HepG2 (cell line): ENCODE measurements around the gene PGC. TPM values are rescaled to one million over a fixed set of nuclear protein-coding genes. Genes with fewer than 3 reads are reported as not detected.
A peak's percentile ranks its signal among the peaks of the same experiment; 100 is the strongest.

Experiments
- CBX5 ChIP-seq: sonication (generic); formaldehyde crosslinking; IDR thresholded peaks from 2 replicates; pipeline ENCODE4 v1.4.0; 2020; ENCODE audit warnings: missing genetic modification reagents, borderline replicate concordance
- HOXA7 ChIP-seq: sonication (generic); formaldehyde crosslinking; IDR thresholded peaks from 2 replicates; pipeline ENCODE4 v1.8.1; 2022; ENCODE audit warnings: mild to moderate bottlenecking, missing genetic modification reagents, moderate library complexity
- KMT2B ChIP-seq: IDR thresholded peaks from 2 replicates; pipeline ENCODE4 v1.6.1; 2016; ENCODE audit warnings: missing genetic modification reagents, missing compliant biosample characterization
- MTERF4 ChIP-seq: sonication (generic); formaldehyde crosslinking; IDR thresholded peaks from 2 replicates; pipeline ENCODE4 v1.8.0; 2023; ENCODE audit warnings: mild to moderate bottlenecking, missing genetic modification reagents
- NCOA2 ChIP-seq: sonication (generic); formaldehyde crosslinking; IDR thresholded peaks from 2 replicates; pipeline ENCODE4 v1.8.0; 2022; ENCODE audit warnings: inconsistent platforms
- SMARCE1 ChIP-seq: fragments of 450-650 bp; IDR thresholded peaks from 2 replicates; pipeline ENCODE4 v1.6.1; 2017; ENCODE audit warnings: borderline replicate concordance
- TBX2 ChIP-seq: sonication (generic); formaldehyde crosslinking; IDR thresholded peaks from 2 replicates; pipeline ENCODE4 v1.5.0; 2020; ENCODE audit warnings: missing genetic modification reagents, mild to moderate bottlenecking, borderline replicate concordance
- ZFP62 ChIP-seq: sonication (generic); formaldehyde crosslinking; IDR thresholded peaks from 2 replicates; pipeline ENCODE4 v1.4.0; 2020; ENCODE audit warnings: missing genetic modification reagents
- ZMYM3 ChIP-seq: sonication (generic); formaldehyde crosslinking; IDR thresholded peaks from 2 replicates; pipeline ENCODE4 v1.5.1; 2020; ENCODE audit warnings: mild to moderate bottlenecking, missing genetic modification reagents
- ZNF180 ChIP-seq: sonication (generic); formaldehyde crosslinking; IDR thresholded peaks from 2 replicates; pipeline ENCODE4 v1.4.0; 2020; ENCODE audit warnings: low read depth, missing genetic modification reagents, borderline replicate concordance
- ZNF530 ChIP-seq: sonication (generic); formaldehyde crosslinking; IDR thresholded peaks from 2 replicates; pipeline ENCODE4 v1.5.0; 2020; ENCODE audit warnings: low read depth, mild to moderate bottlenecking, missing genetic modification reagents
- ZNF558 ChIP-seq: sonication (generic); formaldehyde crosslinking; IDR thresholded peaks from 2 replicates; pipeline ENCODE4 v1.9.0; 2022; ENCODE audit warnings: mild to moderate bottlenecking, missing genetic modification reagents, borderline replicate concordance
- ZNF605 ChIP-seq: sonication (generic); formaldehyde crosslinking; IDR thresholded peaks from 2 replicates; pipeline ENCODE4 v1.8.0; 2022; ENCODE audit warnings: mild to moderate bottlenecking, missing genetic modification reagents
- ZNF776 ChIP-seq: sonication (generic); formaldehyde crosslinking; IDR thresholded peaks from 2 replicates; pipeline ENCODE4 v1.4.0; 2020; ENCODE audit warnings: mild to moderate bottlenecking, missing genetic modification reagents
- polyA plus RNA-seq, 8 experiments: library from polyadenylated mRNA; depleted of rRNA in 3 of 8; stranded (reverse) in 7 of 8; unstranded in 1 of 8; fragments of >200 nt; fragmentation: Illumina TruSeq in 4 of 8; extraction: Trizol in 4 of 8; gene quantifications; 2 replicates each; pipeline versions ENCODE4 v1.2.1 to v1.2.3, GENCODE V29; 2011 to 2016; ENCODE audit warnings: low read depth in 4 of 8, missing spikeins in 1 of 8, mixed read lengths in 1 of 8; ENCODE audit not compliant: insufficient read depth in 1 of 8
- total RNA-seq, 5 experiments: library from RNA; depleted of rRNA; stranded (reverse); fragments of >200 nt; fragmentation: Illumina TruSeq; extraction: Trizol; gene quantifications; 2 replicates each; pipeline ENCODE4 v1.2.3, GENCODE V29; 2016; ENCODE audit warnings: low read depth in 1 of 5
- TF ChIP-seq, protein P1 (sequence below): sonication (generic); formaldehyde crosslinking; IDR thresholded peaks from 2 replicates; pipeline ENCODE4 v1.4.0; 2020; ENCODE audit warnings: missing genetic modification reagents
- TF ChIP-seq, protein P2 (sequence below): sonication (generic); formaldehyde crosslinking; IDR thresholded peaks from 2 replicates; pipeline ENCODE4 v1.5.1; 2020; ENCODE audit warnings: mild to moderate bottlenecking, missing genetic modification reagents, moderate library complexity
- TF ChIP-seq, protein P3 (sequence below): sonication (generic); formaldehyde crosslinking; IDR thresholded peaks from 2 replicates; pipeline ENCODE4 v1.4.0; 2020; ENCODE audit warnings: missing genetic modification reagents, mild to moderate bottlenecking, borderline replicate concordance

The PGC gene
- total and polyA plus RNA-seq, 2 of the 13 experiments (the other 11 are each of a cell fraction or from before 2014, with no cell fraction given), result 426 to 502 TPM

- TF ChIP-seq NCOA2 (CRISPR knock-in tag) (no peak), ZMYM3 (CRISPR knock-in tag) (no peak), ZNF605 (CRISPR knock-in tag) (0 out of 2 replicates have a peak, but pooled peaks have one; percentile 22), TBX2 (CRISPR knock-in tag) (peak; percentile 21; the same call in 1 of the 2 replicates), ZNF558 (CRISPR knock-in tag) (0 out of 2 replicates have a peak, but pooled peaks have one; percentile 5), HOXA7 (no peak), SMARCE1 (no peak), MTERF4 (CRISPR knock-in tag) (peak; percentile 50; the same call in 1 of the 2 replicates), ZNF530 (CRISPR knock-in tag) (no peak), ZNF180 (no peak), ZNF776 (CRISPR knock-in tag) (no peak), KMT2B (CRISPR knock-in tag) (no peak), CBX5 (CRISPR knock-in tag) (no peak), ZFP62 (CRISPR knock-in tag) (no peak)
- TF ChIP-seq, protein P1, sequence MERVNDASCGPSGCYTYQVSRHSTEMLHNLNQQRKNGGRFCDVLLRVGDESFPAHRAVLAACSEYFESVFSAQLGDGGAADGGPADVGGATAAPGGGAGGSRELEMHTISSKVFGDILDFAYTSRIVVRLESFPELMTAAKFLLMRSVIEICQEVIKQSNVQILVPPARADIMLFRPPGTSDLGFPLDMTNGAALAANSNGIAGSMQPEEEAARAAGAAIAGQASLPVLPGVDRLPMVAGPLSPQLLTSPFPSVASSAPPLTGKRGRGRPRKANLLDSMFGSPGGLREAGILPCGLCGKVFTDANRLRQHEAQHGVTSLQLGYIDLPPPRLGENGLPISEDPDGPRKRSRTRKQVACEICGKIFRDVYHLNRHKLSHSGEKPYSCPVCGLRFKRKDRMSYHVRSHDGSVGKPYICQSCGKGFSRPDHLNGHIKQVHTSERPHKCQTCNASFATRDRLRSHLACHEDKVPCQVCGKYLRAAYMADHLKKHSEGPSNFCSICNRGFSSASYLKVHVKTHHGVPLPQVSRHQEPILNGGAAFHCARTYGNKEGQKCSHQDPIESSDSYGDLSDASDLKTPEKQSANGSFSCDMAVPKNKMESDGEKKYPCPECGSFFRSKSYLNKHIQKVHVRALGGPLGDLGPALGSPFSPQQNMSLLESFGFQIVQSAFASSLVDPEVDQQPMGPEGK (CRISPR knock-in tag), result peak; percentile 77
- TF ChIP-seq, protein P2, sequence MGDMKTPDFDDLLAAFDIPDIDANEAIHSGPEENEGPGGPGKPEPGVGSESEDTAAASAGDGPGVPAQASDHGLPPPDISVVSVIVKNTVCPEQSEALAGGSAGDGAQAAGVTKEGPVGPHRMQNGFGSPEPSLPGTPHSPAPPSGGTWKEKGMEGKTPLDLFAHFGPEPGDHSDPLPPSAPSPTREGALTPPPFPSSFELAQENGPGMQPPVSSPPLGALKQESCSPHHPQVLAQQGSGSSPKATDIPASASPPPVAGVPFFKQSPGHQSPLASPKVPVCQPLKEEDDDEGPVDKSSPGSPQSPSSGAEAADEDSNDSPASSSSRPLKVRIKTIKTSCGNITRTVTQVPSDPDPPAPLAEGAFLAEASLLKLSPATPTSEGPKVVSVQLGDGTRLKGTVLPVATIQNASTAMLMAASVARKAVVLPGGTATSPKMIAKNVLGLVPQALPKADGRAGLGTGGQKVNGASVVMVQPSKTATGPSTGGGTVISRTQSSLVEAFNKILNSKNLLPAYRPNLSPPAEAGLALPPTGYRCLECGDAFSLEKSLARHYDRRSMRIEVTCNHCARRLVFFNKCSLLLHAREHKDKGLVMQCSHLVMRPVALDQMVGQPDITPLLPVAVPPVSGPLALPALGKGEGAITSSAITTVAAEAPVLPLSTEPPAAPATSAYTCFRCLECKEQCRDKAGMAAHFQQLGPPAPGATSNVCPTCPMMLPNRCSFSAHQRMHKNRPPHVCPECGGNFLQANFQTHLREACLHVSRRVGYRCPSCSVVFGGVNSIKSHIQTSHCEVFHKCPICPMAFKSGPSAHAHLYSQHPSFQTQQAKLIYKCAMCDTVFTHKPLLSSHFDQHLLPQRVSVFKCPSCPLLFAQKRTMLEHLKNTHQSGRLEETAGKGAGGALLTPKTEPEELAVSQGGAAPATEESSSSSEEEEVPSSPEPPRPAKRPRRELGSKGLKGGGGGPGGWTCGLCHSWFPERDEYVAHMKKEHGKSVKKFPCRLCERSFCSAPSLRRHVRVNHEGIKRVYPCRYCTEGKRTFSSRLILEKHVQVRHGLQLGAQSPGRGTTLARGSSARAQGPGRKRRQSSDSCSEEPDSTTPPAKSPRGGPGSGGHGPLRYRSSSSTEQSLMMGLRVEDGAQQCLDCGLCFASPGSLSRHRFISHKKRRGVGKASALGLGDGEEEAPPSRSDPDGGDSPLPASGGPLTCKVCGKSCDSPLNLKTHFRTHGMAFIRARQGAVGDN, result peak; percentile 42; the same call in 1 of the 2 replicates
- TF ChIP-seq, protein P3, sequence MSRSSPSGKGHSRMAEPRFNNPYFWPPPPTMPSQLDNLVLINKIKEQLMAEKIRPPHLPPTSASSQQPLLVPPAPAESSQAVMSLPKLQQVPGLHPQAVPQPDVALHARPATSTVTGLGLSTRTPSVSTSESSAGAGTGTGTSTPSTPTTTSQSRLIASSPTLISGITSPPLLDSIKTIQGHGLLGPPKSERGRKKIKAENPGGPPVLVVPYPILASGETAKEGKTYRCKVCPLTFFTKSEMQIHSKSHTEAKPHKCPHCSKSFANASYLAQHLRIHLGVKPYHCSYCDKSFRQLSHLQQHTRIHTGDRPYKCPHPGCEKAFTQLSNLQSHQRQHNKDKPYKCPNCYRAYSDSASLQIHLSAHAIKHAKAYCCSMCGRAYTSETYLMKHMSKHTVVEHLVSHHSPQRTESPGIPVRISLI (CRISPR knock-in tag), result no peak
Observed at GRCh38 chr6:41780551-41781365, 33.6 kb upstream of the PGC start, which contains the start of gene PRICKLE4 (continued).
